Measurements from ENCODE around the gene ARHGEF6.
"Not testable (repeated sequence)": the region's sequence is repeated elsewhere in the genome, so short reads cannot be mapped to it uniquely, and the experiment has no call there.

The ARHGEF6 gene, protein sequence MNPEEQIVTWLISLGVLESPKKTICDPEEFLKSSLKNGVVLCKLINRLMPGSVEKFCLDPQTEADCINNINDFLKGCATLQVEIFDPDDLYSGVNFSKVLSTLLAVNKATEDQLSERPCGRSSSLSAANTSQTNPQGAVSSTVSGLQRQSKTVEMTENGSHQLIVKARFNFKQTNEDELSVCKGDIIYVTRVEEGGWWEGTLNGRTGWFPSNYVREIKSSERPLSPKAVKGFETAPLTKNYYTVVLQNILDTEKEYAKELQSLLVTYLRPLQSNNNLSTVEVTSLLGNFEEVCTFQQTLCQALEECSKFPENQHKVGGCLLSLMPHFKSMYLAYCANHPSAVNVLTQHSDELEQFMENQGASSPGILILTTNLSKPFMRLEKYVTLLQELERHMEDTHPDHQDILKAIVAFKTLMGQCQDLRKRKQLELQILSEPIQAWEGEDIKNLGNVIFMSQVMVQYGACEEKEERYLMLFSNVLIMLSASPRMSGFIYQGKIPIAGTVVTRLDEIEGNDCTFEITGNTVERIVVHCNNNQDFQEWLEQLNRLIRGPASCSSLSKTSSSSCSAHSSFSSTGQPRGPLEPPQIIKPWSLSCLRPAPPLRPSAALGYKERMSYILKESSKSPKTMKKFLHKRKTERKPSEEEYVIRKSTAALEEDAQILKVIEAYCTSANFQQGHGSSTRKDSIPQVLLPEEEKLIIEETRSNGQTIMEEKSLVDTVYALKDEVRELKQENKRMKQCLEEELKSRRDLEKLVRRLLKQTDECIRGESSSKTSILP

GRCh38 chrX:136780763-136781162, at the start of gene ARHGEF6:
Gene ARHGEF6, minus strand, starts transcription at chrX:136780932. Its CDS starts 50 bp downstream, at chrX:136780882.
- DNase-seq (ENCODE audit: low read depth in 1 of 2, low spot score in 1 of 2): no peak

- DNase-seq (ENCODE audit: low read depth in 1 of 2, low spot score in 1 of 2): no peak
Observed at GRCh38 chrX:136829413-136829812, 48.7 kb upstream of the ARHGEF6 start.

- no peak for DNase-seq (ENCODE audit: low read depth in 1 of 2, low spot score in 1 of 2)
Observed at GRCh38 chrX:136828830-136829229, 48.1 kb upstream of the ARHGEF6 start.

DNA sequence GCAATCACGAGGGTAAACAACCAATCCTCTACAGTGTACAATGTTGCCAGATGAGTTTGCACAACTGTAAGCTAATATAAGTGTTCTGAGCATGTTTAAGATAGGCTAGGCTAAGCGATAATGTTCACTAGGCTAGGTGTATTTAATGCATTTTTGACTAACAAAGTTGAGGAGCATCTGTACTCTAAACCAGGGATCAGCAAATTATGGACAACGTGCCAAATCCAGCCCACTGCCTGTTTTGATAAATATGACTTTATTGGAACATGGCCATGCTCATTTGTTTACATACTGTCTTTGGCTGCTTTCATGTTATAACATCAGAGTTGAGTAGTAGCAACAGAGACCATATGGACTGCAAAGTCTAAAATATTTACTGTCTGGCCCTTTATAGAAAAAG, 46.3 kb upstream of the ARHGEF6 start:
- no peak for DNase-seq (ENCODE audit: low read depth in 1 of 2, low spot score in 1 of 2)

GRCh38 chrX:136825771-136826170, 45.0 kb upstream of the ARHGEF6 start:
- no peak for DNase-seq (ENCODE audit: low read depth in 1 of 2, low spot score in 1 of 2)

- DNase-seq (ENCODE audit: low read depth in 1 of 2, low spot score in 1 of 2): no peak
Observed at GRCh38 chrX:136823175-136823574, 42.4 kb upstream of the ARHGEF6 start.

- DNase-seq (ENCODE audit: low read depth in 1 of 2, low spot score in 1 of 2): no peak
Observed at GRCh38 chrX:136822337-136823095, 41.8 kb upstream of the ARHGEF6 start.

- DNase-seq (ENCODE audit: low read depth in 1 of 2, low spot score in 1 of 2): not testable (repeated sequence)
Observed at GRCh38 chrX:136819756-136820155, 39.0 kb upstream of the ARHGEF6 start.

GRCh38 chrX:136819031-136819703, 38.4 kb upstream of the ARHGEF6 start:
- DNase-seq (ENCODE audit: low read depth in 1 of 2, low spot score in 1 of 2): no peak

DNA sequence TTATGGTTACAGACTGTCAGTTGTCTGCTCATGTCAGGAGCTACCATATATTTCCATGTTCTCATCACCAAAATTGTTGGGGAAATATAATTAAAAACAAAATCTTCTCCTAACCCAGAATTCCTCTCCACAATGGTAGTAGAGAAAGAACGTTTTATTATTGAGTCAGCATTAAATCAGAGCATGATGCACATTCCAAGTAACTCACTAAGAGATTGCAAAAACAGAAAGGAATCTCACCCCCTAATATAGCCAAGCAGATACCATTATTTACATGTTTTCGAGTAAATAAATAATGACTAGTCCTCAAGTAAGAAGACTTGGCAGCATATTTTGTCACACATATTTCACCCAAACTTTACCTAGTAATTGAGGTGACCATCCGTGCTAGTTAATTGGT, 36.2 kb upstream of the ARHGEF6 start:
- no peak for DNase-seq (ENCODE audit: low read depth in 1 of 2, low spot score in 1 of 2)

- no peak for DNase-seq (ENCODE audit: low read depth in 1 of 2, low spot score in 1 of 2)
Observed at GRCh38 chrX:136814847-136815750, 34.4 kb upstream of the ARHGEF6 start.

DNA sequence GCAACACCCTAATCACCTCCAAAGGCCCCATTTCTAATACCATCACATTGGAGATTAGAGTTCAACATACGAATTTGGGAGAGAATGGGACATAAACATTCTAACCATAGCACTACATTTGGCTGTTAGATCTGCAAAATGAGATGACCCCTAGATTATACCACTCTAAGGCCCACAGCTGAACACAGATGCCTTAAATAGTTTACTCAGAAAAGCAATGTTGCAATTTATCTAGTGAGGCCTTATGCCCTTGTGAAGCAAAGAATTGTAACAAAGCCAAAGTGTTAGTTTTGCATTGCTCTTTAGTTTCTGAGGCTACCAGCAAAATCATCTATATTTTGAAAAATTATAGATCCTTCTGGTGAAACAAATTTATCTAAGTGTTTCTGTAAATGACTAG, 31.6 kb upstream of the ARHGEF6 start:
- no peak for DNase-seq (ENCODE audit: low read depth in 1 of 2, low spot score in 1 of 2)

- no peak for DNase-seq (ENCODE audit: low read depth in 1 of 2, low spot score in 1 of 2)
Observed at GRCh38 chrX:136810493-136810892, 29.8 kb upstream of the ARHGEF6 start.

- no peak for DNase-seq (ENCODE audit: low read depth in 1 of 2, low spot score in 1 of 2)
Observed at GRCh38 chrX:136806891-136807410, 26.2 kb upstream of the ARHGEF6 start.

GRCh38 chrX:136802515-136802914, 21.8 kb upstream of the ARHGEF6 start:
- DNase-seq (ENCODE audit: low read depth in 1 of 2, low spot score in 1 of 2): no peak

- DNase-seq (ENCODE audit: low read depth in 1 of 2, low spot score in 1 of 2): no peak
Observed at GRCh38 chrX:136797787-136798186, 17.1 kb upstream of the ARHGEF6 start.

GRCh38 chrX:136795132-136795531, 14.4 kb upstream of the ARHGEF6 start:
- not testable (repeated sequence) for DNase-seq (ENCODE audit: low read depth in 1 of 2, low spot score in 1 of 2)

- not testable (repeated sequence) for DNase-seq (ENCODE audit: low read depth in 1 of 2, low spot score in 1 of 2)
Observed at GRCh38 chrX:136794660-136795059, 13.9 kb upstream of the ARHGEF6 start.

DNA sequence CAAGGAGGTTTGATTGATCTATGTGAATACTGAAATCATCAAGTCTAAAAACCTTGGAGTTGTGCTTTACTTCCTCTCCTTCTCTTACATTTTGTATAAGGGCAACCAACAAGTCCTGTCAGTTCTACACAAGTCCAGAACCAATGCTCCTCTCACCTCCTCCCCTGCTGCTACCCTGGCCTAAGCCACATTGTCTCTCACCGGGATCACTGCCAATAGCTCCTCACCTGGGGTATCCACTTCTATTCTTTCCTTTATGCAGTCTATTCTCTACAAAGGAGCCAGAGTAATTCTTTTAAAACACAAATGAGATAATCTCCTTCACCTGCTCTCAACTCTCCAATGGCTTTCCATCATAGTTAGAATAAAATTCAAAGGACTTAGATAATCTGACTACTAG, 13.3 kb upstream of the ARHGEF6 start:
- no peak for DNase-seq (ENCODE audit: low read depth in 1 of 2, low spot score in 1 of 2)

DNA sequence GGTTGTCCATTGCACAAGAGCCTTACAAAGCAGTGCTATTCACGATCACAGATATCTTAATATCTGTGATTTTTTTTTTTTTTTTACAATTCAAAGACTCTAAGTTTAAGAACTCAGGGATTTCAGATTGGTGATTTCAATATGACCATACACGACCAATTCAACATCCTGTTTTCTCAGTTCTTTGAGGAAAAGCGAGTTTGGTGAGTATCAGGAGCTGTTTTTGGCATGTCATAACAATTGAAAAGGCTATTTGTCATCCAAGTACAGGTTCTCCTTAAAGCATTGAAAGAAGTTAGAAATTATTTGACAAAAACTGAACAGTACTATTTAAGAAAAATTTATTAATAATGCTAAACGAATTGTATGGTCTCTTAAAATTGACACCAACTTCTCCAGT, 9.1 kb upstream of the ARHGEF6 start:
- DNase-seq (ENCODE audit: low read depth in 1 of 2, low spot score in 1 of 2): no peak
